Hematopoietic multipotent progenitor cell treated with erythropoietin and hydrocortisone succinate and interleukin-3 and kit ligand, for 6 days (in vitro differentiated cells): Measurements from ENCODE around the gene TMCO4.
"Not testable (repeated sequence)": the region's sequence is repeated elsewhere in the genome, so short reads cannot be mapped to it uniquely, and the experiment has no call there.

Experiments
- DNase-seq: peaks from one replicate; pipeline ENCODE4 v3.0.0-alpha.2; 2015

Gene TMCO4

GRCh38 chr1:19654886-19655717 lies 144.6 kb downstream of the TMCO4 start:
- no peak for DNase-seq

- DNase-seq: no peak
These were observed 145.3 kb downstream of the TMCO4 start for GRCh38 chr1:19654386-19654785.

GRCh38 chr1:19651141-19651737 lies 148.5 kb downstream of the TMCO4 start:
- peak; percentile 82 for DNase-seq

GRCh38 chr1:19650416-19651140 lies 149.1 kb downstream of the TMCO4 start:
- no peak for DNase-seq

GRCh38 chr1:19648689-19649088 lies 151.0 kb downstream of the TMCO4 start:
- DNase-seq: no peak

- no peak for DNase-seq
These were observed 151.5 kb downstream of the TMCO4 start for GRCh38 chr1:19648239-19648638.

- DNase-seq: no peak
These were observed 152.1 kb downstream of the TMCO4 start for GRCh38 chr1:19647643-19648042.

- DNase-seq: peak; percentile 57
These were observed 153.1 kb downstream of the TMCO4 start for GRCh38 chr1:19646377-19647319.

GRCh38 chr1:19645411-19646251 lies 154.1 kb downstream of the TMCO4 start:
- no peak for DNase-seq

GRCh38 chr1:19644681-19645410 lies 154.9 kb downstream of the TMCO4 start:
- peak; percentile 58 for DNase-seq

GRCh38 chr1:19644395-19644680 lies 155.4 kb downstream of the TMCO4 start:
- DNase-seq: no peak

- DNase-seq: peak; percentile 71
These were observed 155.9 kb downstream of the TMCO4 start, which contains the start of gene NBL1 for GRCh38 chr1:19643602-19644394. NBL1 (plus strand) TSS chr1:19644311; CDS start chr1:19655031, 10,720 bp downstream.

GRCh38 chr1:19643121-19643520 lies 156.6 kb downstream of the TMCO4 start:
- DNase-seq: no peak

- no peak for DNase-seq
These were observed 159.1 kb downstream of the TMCO4 start for GRCh38 chr1:19640363-19641316.

GRCh38 chr1:19639999-19640362 lies 159.7 kb downstream of the TMCO4 start:
- no peak for DNase-seq

- not testable (repeated sequence) for DNase-seq
These were observed 160.5 kb downstream of the TMCO4 start for GRCh38 chr1:19639228-19639627.

- no peak for DNase-seq
These were observed 162.1 kb downstream of the TMCO4 start for GRCh38 chr1:19637606-19638005.

GRCh38 chr1:19636749-19637148 lies 163.0 kb downstream of the TMCO4 start:
- not testable (repeated sequence) for DNase-seq

GRCh38 chr1:19636065-19636464 lies 163.7 kb downstream of the TMCO4 start:
- no peak for DNase-seq
